Measurements from ENCODE around the gene ZP2.
"Not testable (repeated sequence)": the region's sequence is repeated elsewhere in the genome, so short reads cannot be mapped to it uniquely, and the experiment has no call there.

ZP2 gene

DNA sequence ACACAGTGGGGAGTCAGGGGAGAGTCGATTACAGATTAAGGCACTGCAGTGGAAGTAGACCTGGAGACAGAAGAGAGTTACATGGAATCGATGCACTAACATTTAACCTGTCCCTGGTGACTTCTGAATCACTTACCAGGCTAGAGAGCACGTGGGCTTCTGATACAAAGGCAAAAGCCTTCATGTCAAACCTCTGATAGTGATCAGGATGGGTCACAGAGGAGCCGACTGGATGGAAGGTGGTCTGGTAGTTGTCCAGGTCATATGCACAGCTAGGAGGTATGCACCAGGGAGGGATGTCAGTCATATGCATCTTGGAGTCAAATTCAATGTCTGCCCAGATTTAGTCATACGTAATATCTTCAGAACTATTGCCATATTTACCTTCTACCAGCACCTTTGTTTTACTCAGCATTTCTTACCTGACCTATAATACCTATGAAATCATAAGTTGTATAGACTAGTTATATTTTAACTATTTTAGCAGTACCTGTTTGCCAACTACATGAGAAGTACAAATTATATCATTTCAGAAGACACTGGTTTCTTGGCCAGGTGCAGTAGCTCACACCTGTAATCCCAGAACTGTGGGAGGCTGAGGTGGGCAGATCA, 11.7 kb downstream of the ZP2 start:
- no peak overlapping the region for H3K4me2 ChIP-seq
- no peak overlapping the region for H3K4me3 ChIP-seq
- H3K4me1 ChIP-seq = peaks cover 18 to 31% (median 29%) of the 10 kb centered on the region in 10 experiments
- H3K27ac ChIP-seq = no peak overlapping the region
- no peak for TF ChIP-seq Cebpa-rat (IDR thresholded peaks at IDR 0.05)
- H3K9me3 ChIP-seq (replicated peaks in 1 of 11) = peaks cover 0 to 6% (median 0%) of the 10 kb centered on the region in 11 experiments; a peak in 1 of 22 replicates
- H3K27me3 ChIP-seq = no peaks in the 10 kb centered on the region
- no peak overlapping the region for H3K9ac ChIP-seq
- no peaks in the 10 kb centered on the region for H4K20me1 ChIP-seq
- no peaks in the 10 kb centered on the region for H3K36me3 ChIP-seq

DNA sequence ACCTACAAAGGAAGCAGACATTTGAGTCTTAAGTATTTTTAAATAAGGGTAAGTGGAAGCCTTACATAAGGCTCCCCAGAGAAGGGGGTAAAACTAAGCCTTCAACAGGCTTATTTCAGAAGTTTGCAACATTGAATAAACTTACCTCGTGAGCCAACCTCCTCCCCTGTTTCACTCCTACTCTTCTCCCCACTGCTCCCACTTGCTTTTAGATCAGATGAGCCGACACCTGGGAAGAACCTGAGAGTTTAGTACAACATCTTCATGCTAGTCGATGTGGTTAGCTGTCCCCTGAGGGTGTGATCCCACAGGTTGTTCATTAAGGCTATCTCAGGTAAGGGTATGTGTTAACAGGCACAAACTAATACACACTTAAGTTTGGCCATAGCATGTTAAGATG, 13.8 kb downstream of the ZP2 start:
- no peak overlapping the region for H3K4me3 ChIP-seq
- no peaks in the 10 kb centered on the region for H4K20me1 ChIP-seq
- peaks cover 26 to 51% (median 44%) of the 10 kb centered on the region in 10 experiments for H3K4me1 ChIP-seq
- H3K4me2 ChIP-seq = peak overlapping the region; percentile 14 to 84 (median 53)
- no peak overlapping the region for H3K27ac ChIP-seq
- no peaks in the 10 kb centered on the region for H3K36me3 ChIP-seq
- no peak overlapping the region for H3K9ac ChIP-seq
- no peaks in the 10 kb centered on the region for H3K27me3 ChIP-seq
- peaks cover 0 to 6% (median 0%) of the 10 kb centered on the region in 11 experiments; a peak in 1 of 22 replicates for H3K9me3 ChIP-seq (replicated peaks in 1 of 11)
- no peak for TF ChIP-seq Cebpa-rat (IDR thresholded peaks at IDR 0.05)

DNA sequence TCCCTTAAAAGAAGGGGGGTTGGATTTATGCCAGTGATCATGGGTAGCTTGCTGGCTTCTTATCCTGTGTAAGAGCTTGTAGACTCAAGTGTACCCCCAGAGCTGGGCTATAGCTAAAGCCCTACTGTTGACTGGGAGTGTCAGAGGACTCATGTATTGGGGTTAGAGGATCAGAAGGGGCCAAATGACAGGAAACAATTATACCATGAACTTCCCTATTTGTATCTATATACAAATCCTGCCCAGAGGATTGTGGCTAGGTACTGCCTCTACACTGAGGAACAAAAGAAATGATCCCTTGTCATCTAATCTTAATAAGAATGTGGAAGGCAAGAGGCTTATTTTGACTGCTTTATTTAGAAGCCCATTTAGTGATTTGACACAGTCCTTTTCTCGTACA, 14.3 kb downstream of the ZP2 start:
- peaks cover 0 to 7% (median under 1%) of the 10 kb centered on the region in 11 experiments; a peak in 9 of 22 replicates for H3K9me3 ChIP-seq (replicated peaks in 1 of 11)
- no peaks in the 10 kb centered on the region for H3K27me3 ChIP-seq
- H3K4me2 ChIP-seq = peak overlapping the region; percentile 14 to 84 (median 53)
- no peaks in the 10 kb centered on the region for H3K36me3 ChIP-seq
- H4K20me1 ChIP-seq = no peaks in the 10 kb centered on the region
- no peak overlapping the region for H3K4me3 ChIP-seq
- no peak overlapping the region for H3K9ac ChIP-seq
- no peak for TF ChIP-seq Cebpa-rat (IDR thresholded peaks at IDR 0.05)
- peaks cover 26 to 51% (median 44%) of the 10 kb centered on the region in 10 experiments for H3K4me1 ChIP-seq
- no peak overlapping the region for H3K27ac ChIP-seq

DNA sequence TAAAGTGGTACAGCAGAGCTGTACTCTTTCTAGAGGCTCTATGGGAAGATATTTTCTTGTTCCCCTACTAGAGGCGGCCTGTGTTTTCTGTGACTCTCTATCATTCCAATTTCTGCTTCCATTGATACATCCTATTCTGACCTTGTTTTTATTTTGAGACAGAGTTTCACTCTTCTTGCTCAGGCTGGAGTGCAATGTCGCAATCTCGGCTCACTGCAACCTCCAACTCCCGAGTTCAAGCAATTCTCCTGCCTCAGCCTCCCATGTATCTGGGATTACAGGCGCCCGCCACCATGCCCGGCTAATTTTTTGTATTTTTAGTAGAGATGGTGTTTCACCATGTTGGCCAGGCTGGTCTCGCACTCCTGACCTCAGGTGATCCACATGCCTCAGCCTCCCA, 16.0 kb downstream of the ZP2 start:
- peaks cover 26 to 51% (median 44%) of the 10 kb centered on the region in 10 experiments for H3K4me1 ChIP-seq
- peaks cover 8 to 17% (median 11%) of the 10 kb centered on the region in 11 experiments; a peak in 20 of 22 replicates for H3K9me3 ChIP-seq (replicated peaks in 1 of 11)
- H4K20me1 ChIP-seq, H3K27me3 ChIP-seq, H3K4me3 ChIP-seq, H3K36me3 ChIP-seq: not testable (repeated sequence)
- H3K4me2 ChIP-seq = peak overlapping the region; percentile 59 to 84 (median 74)
- peak overlapping the region in 6 of 11 experiments; percentile 10 to 75 (median 60); a peak in 11 of 22 replicates for H3K27ac ChIP-seq
- H3K9ac ChIP-seq = peak overlapping the region in 2 of 11 experiments; percentile 25 to 40; a peak in 3 of 22 replicates
- peak in 5 of 11 experiments; percentile 33 to 87 (median 49); a peak in 8 of 22 replicates for TF ChIP-seq Cebpa-rat (IDR thresholded peaks at IDR 0.05)

DNA sequence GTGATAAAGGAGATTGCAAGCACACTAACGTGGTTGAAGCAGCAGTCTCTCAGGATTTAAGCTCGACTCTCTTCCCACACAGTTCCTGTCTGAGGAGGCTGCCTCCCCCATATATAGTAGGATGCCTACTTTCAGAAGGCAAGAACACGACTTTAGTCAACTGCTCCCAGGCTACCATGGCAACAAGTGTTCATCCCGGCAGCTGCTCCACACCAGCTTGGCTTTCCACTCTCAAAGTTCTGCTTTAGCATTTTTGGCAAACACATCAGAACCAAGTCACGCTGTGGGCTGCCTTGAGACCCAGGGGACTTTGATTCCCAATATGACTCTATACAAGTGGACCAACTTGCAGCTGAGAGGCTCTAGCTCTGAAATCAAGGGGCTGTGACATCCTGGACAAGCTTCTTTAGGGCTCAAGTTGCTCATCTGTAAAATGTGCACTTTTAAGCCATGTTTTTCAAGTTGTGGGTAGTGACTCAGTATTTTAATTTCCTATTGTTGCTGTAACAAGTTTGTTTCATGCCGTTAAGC, 16.5 kb downstream of the ZP2 start:
- Histone ChIP-seq H3K4me2 (peak overlapping the region; percentile 59 to 84 (median 74)), H3K36me3 (no peaks in the 10 kb centered on the region), H4K20me1 (no peaks in the 10 kb centered on the region), H3K4me1 (peaks cover 26 to 51% (median 44%) of the 10 kb centered on the region in 10 experiments), H3K27me3 (no peaks in the 10 kb centered on the region), H3K27ac (peak overlapping the region in 6 of 11 experiments; percentile 10 to 75 (median 60); a peak in 11 of 22 replicates), H3K4me3 (no peak overlapping the region), H3K9me3 (replicated peaks in 1 of 11) (peaks cover 8 to 22% (median 12%) of the 10 kb centered on the region in 11 experiments; a peak in 20 of 22 replicates), H3K9ac (peak overlapping the region in 2 of 11 experiments; percentile 25 to 40; a peak in 2 of 22 replicates)
- no peak for TF ChIP-seq Cebpa-rat (IDR thresholded peaks at IDR 0.05)

DNA sequence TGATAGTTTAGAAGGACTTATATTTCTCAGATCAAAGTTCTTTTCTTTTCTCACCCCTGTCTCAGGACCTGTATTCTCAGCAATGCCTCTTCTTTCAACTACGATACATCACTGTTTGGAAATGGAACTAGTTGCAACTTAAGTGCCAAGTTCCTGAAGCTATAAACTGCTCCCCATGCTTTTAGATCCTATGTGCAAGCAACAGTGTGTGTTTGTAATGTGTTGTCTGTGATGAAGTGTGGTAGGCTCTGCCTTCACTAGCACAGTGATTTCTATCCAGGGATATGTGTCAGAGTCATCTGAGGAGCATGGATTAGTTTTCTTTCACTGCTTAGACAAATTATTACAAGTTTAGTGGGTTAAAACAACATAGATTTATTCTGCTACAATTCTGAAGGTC, 18.4 kb downstream of the ZP2 start:
- no peaks in the 10 kb centered on the region for H3K27me3 ChIP-seq
- no peaks in the 10 kb centered on the region for H4K20me1 ChIP-seq
- H3K4me3 ChIP-seq = no peak overlapping the region
- no peaks in the 10 kb centered on the region for H3K36me3 ChIP-seq
- TF ChIP-seq Cebpa-rat (IDR thresholded peaks at IDR 0.05) = no peak
- H3K9ac ChIP-seq = no peak overlapping the region
- peaks cover 32 to 58% (median 51%) of the 10 kb centered on the region in 10 experiments for H3K4me1 ChIP-seq
- H3K9me3 ChIP-seq (replicated peaks in 1 of 11) = peaks cover 8 to 20% (median 12%) of the 10 kb centered on the region in 11 experiments; a peak in 20 of 22 replicates
- H3K4me2 ChIP-seq = peak overlapping the region in 3 of 11 experiments; percentile 72 to 84 (median 75); a peak in 2 of 22 replicates
- H3K27ac ChIP-seq = no peak overlapping the region

DNA sequence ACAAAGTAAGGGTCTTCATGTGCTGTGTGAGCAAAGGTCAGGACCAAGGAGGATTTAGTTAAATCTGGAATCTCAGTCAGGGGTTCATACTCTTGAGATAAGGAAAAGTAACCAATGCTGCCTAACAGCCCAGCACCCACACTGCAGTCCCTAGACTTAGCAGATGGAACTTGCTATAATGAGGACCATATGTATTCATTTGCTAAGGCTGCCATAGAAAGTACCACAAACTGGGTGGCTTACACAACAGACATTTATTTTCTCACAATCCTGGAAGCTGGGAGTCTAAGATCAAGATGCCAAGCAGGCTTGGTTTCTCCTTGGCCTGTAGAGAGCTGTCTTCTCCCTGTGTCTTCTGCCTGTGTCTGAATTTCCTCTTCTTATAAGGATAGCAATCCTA, 20.8 kb downstream of the ZP2 start:
- Histone ChIP-seq H3K9me3 (replicated peaks in 1 of 11) (peaks cover 21 to 36% (median 28%) of the 10 kb centered on the region in 11 experiments), H3K27me3 (no peaks in the 10 kb centered on the region), H4K20me1 (no peaks in the 10 kb centered on the region), H3K9ac (no peak overlapping the region), H3K36me3 (peaks cover 0 to 4% (median 0%) of the 10 kb centered on the region in 11 experiments; a peak in 2 of 22 replicates), H3K4me1 (peaks cover 26 to 46% (median 36%) of the 10 kb centered on the region in 10 experiments), H3K4me2 (no peak overlapping the region), H3K4me3 (no peak overlapping the region), H3K27ac (no peak overlapping the region)
- TF ChIP-seq Cebpa-rat (IDR thresholded peaks at IDR 0.05) = no peak

DNA sequence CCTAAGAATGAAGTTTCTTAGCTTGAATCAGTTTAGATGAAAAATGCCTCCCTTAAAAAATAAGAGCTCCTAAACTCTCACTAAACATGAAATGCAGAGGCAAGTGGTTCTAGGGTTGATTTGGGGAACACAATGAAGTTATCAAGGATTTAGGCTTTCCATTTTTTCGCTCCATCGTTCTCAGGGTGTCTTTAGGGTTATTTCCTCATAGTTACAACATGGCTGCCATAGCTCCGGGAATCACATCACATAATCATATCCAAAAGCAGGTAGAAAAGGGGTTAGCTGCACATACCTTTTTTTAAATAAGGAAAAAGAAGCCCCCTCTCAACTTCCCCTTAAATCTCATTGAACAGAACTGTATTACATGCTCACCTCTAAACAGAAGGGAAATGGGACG, 21.4 kb downstream of the ZP2 start:
- Histone ChIP-seq H3K27ac (no peak overlapping the region), H3K4me1 (peaks cover 21 to 46% (median 33%) of the 10 kb centered on the region in 10 experiments), H3K4me2 (no peak overlapping the region), H3K9me3 (replicated peaks in 1 of 11) (peaks cover 27 to 42% (median 34%) of the 10 kb centered on the region in 11 experiments), H3K36me3 (peaks cover 0 to 6% (median 0%) of the 10 kb centered on the region in 11 experiments; a peak in 2 of 22 replicates), H3K4me3 (no peak overlapping the region), H3K9ac (no peak overlapping the region), H3K27me3 (no peaks in the 10 kb centered on the region), H4K20me1 (no peaks in the 10 kb centered on the region)
- TF ChIP-seq Cebpa-rat (IDR thresholded peaks at IDR 0.05) = no peak

DNA sequence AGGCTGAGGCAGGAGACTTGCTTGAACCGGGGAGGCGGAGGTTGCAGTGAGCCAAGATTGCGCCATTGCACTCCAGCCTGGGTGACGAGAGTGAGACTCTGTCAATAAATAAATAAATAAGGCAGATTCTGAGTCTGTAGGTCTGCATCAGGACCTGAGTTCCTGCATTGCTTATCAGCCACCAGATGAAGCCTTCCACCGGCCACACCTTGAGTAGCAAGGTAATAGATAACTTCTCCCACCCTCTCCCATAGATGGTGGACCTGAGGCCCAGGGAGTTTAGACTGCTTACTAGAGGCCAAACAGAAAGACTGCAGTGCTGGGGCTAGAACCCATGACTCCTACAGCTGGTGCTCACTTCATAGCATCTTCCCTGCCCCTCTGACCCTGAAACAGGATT, 22.1 kb downstream of the ZP2 start:
- peaks cover 0 to 7% (median under 1%) of the 10 kb centered on the region in 11 experiments; a peak in 4 of 22 replicates for H3K36me3 ChIP-seq
- H3K9me3 ChIP-seq (replicated peaks in 1 of 11) = peaks cover 34 to 49% (median 41%) of the 10 kb centered on the region in 11 experiments
- no peaks in the 10 kb centered on the region for H3K27me3 ChIP-seq
- H3K9ac ChIP-seq = no peak overlapping the region
- peak overlapping the region in 1 of 11 experiments; percentile 77; a peak in 1 of 22 replicates for H3K4me2 ChIP-seq
- TF ChIP-seq Cebpa-rat (IDR thresholded peaks at IDR 0.05) = no peak
- no peak overlapping the region for H3K27ac ChIP-seq
- H3K4me3 ChIP-seq = no peak overlapping the region
- H3K4me1 ChIP-seq = peaks cover 14 to 46% (median 33%) of the 10 kb centered on the region in 10 experiments
- H4K20me1 ChIP-seq = no peaks in the 10 kb centered on the region

Data from BLaER1 treated with 17β-estradiol and CSF1 and Interleukin-3, amounts not matched to agents 10 nM and 100 nM (cell line).